DLD1 (cell line): ENCODE results near the gene DGCR2.

Experiments
- in situ Hi-C: cut with HindIII; loops from 2 replicates; pipeline ENCODE4 v1.10.0; 2017; ENCODE audit warnings: low sequenced_read_pairs

Gene DGCR2

DNA sequence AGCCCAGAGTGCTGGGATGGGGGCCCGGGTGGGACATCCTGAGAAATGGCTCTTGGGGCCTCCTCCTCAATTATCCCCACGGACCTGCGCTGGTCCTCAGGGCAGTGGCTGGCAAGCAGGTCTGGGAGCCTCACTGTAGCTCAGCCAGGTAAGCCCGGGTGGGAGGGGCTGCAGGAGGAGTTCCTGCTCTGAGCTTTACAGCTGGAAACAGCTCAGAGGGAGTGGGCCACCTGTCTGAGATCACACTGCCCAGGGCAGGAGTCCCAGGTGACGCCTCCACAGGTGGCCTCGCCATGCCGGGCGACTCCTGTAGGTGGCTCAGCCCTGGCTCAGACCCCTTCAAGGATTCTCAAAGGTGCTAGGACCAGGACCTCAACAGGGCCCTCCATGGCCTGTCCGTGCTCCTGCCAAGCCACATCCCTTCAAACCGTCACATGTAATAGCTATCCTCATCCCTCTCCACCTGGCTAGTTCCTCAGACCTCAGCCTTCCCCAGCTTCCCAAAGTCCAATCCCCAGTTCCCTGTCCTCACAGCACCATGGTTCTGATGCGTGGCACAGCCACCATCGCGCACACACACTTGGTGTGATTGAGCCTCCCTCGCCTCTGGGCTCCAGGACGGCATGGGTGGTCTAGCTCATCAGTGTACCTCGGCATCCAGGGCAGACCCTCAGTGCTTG, 5.3 kb upstream of the DGCR2 start:
- in situ Hi-C loops: no loop called here

DNA sequence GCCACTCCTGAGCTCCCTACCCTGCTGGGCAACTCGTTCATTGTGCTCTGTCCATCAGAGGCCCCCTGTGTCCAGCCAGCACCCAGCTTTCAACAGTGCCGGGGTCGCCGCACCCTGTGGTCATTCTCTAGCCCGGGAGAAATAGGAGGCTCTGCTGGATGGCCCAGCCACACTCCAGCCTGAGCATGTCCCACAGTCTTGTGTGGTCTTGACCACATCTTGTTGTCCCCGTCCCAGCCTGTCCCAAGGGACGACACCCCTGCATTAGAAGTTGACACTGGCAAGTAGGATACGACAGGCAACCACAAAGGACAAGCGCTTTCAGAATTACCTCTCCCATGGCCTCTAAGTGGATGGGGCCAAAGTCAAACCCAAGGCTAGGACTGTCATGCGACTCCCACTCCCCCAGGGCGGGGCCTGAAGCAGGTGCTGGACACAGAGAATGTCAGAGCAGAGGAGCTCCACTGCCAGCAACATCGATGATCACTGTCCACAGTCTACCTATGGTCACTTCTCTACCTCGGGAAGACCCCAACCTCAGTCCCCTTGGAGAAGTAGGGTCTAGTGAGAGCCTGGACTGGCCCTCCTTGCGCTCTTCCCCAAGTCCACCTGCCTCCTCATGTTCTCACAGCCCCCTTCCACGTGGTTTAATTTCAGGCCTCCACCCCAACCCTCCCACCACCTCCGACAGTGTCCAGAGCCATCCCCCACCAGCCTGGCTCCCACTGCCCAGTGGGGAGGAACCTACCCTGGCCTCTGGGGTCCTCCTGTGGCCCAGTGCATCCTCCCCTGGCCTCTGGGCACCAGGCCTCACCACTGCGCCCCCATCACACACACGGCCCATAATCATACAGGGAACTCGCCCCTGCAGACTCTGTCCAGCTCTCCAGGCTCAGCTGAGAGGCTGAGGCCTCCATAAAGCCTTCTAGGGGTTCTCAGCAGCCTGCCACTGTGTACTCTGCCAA, 4.4 kb upstream of the DGCR2 start:
- in situ Hi-C loops: no loop called here

DNA sequence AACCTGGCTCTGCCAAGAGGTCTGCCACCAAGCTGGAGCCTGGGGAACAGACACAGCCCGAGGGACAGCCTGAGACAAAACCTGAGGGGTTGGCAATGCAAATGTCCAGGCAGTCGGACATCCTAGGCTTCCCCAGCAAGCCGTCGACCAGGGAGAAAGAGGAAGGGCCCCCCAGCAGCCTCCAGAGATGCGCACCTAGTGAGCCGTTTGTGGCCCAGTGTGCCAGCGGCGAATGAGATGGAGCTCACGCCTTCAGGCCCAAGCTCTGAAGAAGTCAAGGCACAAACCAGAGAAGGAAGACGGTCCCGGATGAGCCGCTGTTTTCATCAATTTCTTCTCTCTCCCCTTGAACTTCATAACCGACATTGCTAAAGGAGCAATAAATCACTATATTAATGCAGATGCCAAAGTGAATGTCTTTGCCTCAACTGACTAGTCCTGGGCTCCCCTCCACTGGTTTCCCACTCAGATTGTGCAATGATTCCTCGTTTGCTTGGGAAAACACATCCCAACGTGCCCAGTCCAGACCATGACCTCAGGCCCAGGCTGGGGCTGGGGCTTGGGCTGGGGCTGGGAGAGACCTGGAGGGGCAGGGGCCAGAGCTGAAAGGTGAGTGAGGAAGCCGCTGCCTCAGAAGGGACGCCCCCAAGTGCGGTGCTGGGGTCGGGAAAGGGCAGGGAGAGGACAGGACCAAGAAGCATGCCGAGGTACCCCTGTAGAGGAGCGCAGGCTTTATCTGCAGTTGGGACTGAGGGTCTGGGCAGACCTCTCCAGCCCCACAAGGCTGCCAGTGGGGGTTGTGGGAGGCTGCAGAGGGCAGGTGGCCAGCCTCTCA, 3.5 kb upstream of the DGCR2 start:
- in situ Hi-C loops: no loop called here

DNA sequence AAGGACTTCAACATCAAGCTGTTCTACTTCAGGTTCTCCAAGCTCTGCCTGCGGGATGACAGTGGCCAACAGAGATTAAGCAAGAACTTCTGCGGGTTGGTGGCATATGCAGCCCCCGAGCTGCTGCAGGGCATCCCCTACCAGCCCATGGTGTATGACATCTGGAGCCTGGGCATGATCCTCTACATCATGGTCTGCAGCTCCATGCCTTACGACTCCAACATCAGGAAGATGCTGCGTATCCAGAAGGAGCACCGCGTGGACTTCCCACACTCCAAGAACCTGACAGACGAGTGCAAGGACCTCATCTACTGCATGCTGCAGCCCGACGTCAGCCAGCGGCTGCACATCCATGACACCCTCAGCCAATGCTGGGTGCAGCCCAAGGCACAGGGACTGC, 2.8 kb upstream of the DGCR2 start:
- in situ Hi-C loops: no loop called here

DNA sequence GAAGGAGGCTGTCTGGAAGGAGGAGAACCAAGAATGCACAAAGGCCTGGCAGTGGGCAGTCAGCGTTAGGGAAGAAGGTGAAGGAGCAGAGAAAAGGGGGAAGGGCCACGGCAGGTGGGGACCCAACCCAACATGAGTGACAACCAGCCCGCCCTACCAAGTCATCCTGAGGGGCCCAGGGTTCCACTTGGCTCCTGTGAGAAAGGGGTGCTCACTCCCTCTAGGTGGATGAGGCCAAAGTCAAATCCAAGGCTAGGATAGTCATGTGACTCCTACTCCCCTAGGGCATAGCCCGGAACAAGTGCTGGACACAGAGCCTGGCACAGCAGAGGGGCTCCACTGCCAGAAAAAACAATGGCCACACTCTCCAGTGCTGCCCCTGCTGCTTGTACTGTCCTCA, 2.2 kb upstream of the DGCR2 start:
- in situ Hi-C loops: no loop called here

DNA sequence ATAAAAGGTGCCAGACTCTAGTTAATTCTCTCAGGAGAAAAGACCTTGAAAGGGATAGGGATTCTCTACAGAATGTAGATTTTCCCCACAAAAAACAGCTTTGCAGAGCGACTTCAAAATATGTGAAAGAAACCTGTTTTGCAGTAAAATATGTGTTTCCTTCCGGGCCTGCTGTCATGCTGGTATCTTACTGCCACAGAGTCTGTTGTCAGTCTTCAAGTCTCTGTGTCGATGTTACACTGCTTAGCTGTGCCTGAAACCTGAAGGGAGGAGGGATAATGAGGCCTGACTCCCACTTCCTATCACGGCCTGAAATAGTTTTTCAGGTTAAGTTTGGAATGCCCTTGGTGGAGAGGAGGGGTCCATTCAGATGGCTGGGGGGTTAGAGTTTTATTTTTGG, 1.7 kb upstream of the DGCR2 start:
- in situ Hi-C loops: no loop called here

DNA sequence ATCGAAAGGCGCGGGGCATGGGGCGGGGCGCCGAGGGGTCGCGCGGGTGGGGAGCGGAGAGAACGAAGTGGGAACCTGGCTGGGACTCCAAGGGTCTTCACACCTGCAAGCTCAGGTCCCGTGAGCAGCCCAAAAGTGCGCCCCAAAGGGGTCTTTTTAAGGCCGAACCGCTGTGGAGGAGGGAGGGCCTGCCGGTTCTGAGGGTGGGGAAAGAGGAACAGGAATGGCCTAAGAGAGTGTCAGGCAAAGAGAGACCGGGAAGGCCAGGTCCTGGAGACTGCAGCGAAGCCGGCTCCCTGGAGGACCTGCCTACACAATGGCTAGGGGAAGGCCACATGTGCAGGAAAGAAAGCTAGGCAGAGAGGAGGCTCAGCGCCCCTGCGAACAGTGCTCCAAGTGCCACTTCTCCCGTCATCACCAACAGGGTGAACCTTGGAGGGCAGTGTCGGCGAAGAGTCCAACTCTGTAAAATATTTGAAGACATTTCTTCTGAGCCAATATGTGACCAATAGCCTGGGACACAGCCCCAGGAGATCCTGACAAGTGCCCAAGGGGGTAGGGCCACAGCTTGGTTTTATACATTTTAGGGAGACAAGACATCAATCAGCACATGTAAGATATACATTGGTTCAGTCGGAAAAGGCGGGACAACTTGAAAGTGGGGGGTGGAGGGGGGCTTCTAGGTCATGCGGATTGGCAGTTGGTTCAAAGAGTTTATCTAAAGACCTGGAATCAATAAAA, 710 bp upstream of the DGCR2 start:
- in situ Hi-C loops: no loop called here

DNA sequence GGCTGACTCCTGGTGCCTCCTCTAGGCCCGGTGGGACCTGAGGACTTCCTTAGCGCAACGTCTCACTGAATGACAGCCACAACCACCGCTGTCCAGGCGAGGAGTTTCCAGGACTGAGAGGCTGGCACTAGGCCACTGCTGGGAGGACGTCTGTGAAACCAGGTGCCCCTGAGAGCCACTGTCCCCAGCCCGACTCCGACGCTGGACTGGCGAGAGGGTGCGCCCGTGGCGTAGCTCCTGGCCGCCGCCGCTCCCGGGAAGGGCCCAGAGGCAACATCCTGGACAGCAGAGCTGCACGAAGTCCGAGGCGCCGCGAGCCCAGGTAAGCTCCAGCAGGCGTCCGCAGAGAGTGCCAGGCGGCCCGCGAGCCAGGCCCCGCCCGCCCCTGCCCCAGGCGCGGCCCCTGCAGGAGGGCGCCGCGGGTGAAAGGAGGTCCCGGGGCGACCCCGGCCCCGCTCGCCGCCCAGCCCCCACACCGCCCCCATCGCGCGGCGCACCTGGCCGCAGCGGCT, 525 bp downstream of the DGCR2 start:
- in situ Hi-C loops: no loop called here

DNA sequence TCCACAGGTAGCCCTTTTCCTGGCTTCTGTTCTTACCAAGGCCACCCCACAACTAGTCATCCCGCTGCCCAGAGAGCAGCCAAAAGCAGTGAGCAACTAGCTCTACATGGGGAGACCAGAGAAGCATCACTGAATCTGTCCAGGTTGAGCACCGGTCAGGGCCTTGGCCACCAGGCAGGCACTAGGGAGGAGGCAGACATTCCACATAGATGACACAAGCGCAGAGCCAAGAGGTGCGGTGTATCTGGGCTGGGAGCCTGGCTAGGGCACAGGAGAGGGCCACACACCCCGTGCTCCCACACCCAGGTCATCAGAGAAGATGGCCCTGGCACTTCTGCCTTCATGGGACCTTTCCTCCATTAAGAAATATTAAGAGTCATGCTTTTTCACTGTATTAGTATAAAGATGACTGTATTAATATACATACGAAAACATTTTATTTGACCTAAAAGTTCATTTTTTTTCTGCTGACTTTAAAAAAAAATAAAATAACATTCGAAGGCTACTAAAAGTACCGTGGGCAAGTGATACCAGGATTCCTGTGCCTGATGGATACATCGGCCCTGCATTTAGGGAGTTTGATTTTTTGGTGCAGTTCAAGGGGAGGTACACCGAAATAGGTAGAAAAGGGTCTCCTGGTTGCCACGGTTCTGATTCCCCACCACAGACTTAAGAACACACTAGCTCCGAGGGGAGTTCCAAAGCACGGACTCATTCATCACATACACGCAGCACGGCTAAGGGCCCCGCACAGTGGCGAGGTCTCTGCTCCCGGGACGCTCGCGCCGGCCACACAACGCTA, 1.2 kb downstream of the DGCR2 start:
- in situ Hi-C loops: no loop called here

DNA sequence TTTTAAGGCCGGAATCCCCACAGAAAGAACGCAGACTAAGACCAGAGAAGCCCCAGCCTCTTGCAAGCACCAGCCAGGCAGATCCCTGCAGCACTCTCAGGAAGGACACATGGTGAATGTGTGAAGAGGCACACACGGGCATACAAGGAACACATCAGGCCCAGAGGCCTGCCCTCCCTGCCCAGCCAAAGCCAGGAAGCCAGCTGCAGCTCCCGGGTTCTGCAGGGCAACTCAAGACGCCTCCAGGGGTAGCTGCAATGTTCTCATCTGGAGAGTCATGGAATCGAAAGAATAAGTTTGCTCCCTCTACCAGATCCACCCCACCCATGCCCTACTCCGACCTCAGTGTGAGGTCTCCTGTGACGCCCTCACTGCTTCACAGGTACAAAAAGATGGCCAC, 2.3 kb downstream of the DGCR2 start:
- in situ Hi-C loops: no loop called here

DNA sequence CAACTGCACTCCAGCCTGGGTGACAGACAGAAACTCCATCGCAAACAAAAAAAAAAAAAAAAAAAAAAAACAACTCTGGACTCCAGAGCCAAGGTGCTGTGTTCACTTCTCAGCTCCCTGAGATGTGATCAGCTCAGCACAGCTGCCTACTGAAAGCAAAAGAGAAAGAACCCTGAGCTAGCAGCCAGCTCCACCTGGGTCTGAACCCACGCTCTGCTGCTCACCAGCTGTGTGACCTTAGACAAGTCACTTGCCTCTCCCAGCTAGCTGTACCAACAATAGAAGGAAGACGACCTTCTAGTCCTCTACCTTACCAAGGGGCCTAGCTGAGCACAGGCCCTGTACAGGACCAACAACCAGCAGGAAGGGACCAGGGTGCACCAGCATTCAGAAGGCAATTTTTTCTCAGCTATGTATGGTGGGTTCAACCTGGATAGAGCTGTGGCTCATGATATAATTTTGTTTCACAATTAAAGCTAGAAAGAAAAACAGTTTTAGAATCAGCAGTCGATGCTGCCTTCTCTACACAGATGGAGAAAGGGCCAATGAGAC, 3.8 kb downstream of the DGCR2 start:
- in situ Hi-C loops: no loop called here

DNA sequence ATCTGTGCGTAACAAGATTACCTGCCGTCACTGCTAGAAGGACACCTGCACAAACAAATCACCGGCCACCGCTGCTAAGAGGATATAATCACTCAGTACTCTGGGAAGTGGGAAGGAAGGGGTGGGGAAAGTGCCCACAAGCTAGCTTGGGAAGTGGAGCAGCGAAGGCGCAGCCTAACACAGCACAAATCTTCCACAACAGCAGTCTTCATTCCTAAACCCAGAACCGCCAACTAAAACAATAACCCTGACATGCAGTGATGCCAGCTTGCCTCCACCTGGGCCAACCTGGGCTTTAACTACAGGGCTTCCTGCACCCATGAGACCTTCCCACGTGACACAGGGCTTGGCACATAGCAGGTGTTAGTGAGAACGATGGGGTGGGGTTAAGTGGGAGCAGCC, 5.1 kb downstream of the DGCR2 start:
- in situ Hi-C loops: no loop called here

DNA sequence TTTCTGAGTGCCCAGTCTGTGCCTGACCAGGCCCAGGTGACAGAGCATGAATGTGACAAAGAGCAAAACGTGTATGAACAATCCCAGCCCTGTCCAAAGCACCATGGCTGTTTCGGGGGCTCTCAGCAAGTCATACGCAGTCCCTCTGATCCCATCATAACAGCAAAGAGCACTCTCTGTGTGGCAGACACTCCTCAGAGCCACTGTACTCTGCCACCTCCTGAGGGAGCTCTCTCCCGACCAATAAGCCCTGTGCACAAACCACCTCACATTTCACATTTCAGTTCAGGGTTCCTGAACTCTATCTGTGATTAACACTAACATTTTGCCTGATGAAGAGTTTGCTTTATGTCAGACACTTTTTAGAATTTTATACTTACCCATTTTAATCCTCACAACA, 6.6 kb downstream of the DGCR2 start:
- in situ Hi-C loops: no loop called here

DNA sequence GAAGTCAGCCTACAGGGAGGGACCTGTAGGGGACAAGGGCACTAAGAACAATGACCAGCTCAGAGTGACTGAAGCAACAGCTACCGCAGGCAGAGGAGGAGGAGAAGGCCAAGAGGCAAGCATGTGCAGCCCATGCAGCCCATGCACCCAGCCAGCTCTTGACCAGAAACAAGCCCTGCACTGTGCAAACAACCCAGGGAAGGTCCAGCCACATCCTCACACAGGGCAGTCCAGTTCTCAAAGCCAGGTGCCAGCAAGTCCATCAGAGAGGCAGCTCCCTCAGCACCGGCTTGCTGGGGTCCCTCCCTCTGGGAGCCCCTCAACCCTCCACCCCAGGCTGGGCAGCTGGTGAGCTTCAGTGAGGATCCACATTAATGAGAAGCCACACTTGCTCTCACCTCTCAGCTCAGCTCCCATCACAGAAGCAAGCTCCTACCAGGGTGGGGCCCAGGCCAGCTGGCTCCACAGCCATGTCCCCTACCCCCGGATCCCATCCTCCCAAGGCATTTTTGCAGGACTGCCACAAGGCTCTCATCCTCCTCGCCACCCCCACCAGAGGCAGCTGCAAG, 7.1 kb downstream of the DGCR2 start:
- in situ Hi-C loops: no loop called here

DNA sequence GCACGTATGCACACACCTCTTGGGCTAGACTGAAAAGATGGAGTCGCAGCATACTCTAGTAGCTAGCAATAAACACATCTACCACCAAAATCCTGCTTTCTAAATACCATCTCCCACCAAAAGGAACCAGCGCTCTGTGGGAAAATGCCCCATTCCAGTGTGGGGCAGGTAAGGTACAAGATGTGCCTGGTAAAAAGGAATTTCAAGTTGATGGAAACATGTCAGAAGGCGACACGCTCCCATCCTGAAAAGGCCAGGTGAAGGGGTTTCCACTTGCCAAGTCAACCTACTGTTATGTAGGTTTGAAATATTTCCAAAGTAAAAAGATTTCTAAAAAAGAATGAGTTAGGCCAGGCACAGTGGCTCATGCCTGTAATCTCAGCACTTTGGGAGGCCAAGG, 8.8 kb downstream of the DGCR2 start:
- in situ Hi-C loops: no loop called here

DNA sequence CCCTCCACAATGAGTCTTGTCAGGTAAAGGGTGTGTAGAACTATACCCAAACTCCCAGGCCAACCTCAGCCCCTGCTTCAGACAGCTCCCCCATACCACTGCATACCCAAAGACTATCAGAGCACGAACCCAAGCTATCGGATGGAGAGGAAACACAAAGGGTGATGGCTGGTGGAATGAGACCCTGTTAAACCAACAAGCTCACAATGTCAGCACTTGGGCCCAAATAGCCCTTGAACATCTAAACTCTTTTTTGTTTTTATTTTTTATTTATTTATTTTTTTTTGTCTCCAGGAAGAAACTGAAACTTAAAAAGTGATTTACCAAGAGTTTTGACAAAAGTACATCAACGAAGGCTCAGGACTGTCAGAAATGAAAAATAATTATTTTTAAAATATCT, 10.6 kb downstream of the DGCR2 start:
- in situ Hi-C loops: no loop called here

DNA sequence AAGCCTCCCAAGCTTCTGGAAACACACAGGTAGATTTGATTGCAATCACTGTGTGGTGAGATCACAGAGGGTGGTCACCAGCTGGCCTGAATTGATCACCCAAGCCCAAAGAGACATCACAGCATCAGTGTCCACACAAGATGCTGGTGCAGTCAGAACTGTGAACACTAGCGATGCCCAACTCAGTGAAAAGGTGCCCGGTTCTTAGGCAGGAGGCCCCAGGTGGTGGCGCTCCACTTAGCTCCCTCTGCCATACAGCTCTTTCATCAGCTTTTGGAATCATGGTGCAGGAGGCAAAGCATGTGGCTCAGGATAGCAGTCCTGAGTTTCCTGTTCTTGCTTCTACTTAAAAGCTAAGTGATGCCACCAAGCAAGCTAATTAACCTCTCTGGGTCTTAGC, 11.1 kb downstream of the DGCR2 start:
- in situ Hi-C loops: no loop called here

DNA sequence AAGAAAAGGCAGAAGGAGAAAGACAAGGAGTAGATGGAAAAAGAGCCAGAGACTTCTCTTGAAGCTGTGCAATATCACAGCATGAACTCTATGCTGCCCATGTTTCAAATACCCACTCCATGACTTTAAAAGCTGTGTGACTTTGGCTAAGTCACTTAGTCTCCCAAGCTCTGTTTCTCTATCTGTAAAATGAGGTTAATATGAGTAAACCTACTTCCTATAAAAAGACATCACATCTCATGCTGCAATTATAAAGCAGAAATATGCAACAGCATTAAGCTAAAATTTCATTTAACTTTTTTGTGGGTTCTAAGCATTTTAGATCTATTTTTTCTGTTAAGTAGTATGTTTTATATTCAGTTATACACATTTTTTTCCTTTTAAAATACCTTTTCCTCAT, 11.6 kb downstream of the DGCR2 start:
- in situ Hi-C loops: no loop called here

DNA sequence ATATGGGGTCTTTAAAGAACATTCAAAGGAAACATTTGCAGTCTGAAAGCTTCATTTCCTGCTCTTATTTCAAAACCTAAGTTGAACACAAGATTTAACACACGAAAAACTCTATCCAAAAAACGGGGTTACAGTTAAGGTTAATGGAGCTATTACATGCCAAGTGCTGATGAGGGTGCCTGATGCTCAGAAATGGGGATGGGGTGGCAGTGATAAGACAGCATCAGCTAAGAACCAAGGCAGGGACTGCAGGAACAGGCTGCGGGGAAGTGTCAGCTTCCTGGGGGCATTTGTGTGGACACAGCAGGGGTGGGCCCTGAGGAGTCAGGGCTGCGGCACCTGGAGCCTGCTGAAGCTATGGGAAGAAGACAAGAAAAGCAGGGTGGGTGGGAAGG, 12.2 kb downstream of the DGCR2 start:
- in situ Hi-C loops: no loop called here
